NCI-H460 (cell line): ENCODE data around the gene FIP1L1. TPM values are rescaled to one million over a fixed set of nuclear protein-coding genes. Genes with fewer than 3 reads are reported as not detected.
"Not testable (repeated sequence)": the region's sequence is repeated elsewhere in the genome, so short reads cannot be mapped to it uniquely, and the experiment has no call there.

ENCODE experiments used
- DNase-seq: peaks from one replicate; pipeline ENCODE4 v3.0.0-alpha.2; 2016; ENCODE audit warnings: low read depth; ENCODE audit errors: extremely low read depth
- total RNA-seq: library from RNA; depleted of rRNA; stranded (reverse); fragments of >200 nt; shearing (Covaris generic); gene quantifications from 2 replicates; pipeline ENCODE4 v1.2.3, GENCODE V29; 2014

FIP1L1 gene
- total RNA-seq, 1 experiment from 2014 or later = 57.1 TPM

GRCh38 chr4:53466576-53466975 is 89.1 kb downstream of the FIP1L1 start:
- DNase-seq = not testable (repeated sequence)

GRCh38 chr4:53476232-53477037 is 99.0 kb downstream of the FIP1L1 start:
- no peak for DNase-seq

- DNase-seq = no peak
Observed at GRCh38 chr4:53477038-53477565, 99.7 kb downstream of the FIP1L1 start.

- no peak for DNase-seq
Observed at GRCh38 chr4:53477636-53478035, 100.2 kb downstream of the FIP1L1 start.

- DNase-seq = no peak
Observed at GRCh38 chr4:53478671-53479456, 101.4 kb downstream of the FIP1L1 start.

- DNase-seq = no peak
Observed at GRCh38 chr4:53479736-53480525, 102.5 kb downstream of the FIP1L1 start.

GRCh38 chr4:53480909-53481308 is 103.5 kb downstream of the FIP1L1 start:
- DNase-seq = no peak

- no peak for DNase-seq
Observed at GRCh38 chr4:53481586-53481985, 104.1 kb downstream of the FIP1L1 start.

- DNase-seq = no peak
Observed at GRCh38 chr4:53483250-53483649, 105.8 kb downstream of the FIP1L1 start.

GRCh38 chr4:53484911-53485657 is 107.6 kb downstream of the FIP1L1 start:
- no peak for DNase-seq

- no peak for DNase-seq
Observed at GRCh38 chr4:53485658-53486040, 108.2 kb downstream of the FIP1L1 start.

- no peak for DNase-seq
Observed at GRCh38 chr4:53487766-53488165, 110.3 kb downstream of the FIP1L1 start.

- DNase-seq = peak; percentile 5
Observed at GRCh38 chr4:53489279-53489889, 111.9 kb downstream of the FIP1L1 start.

- no peak for DNase-seq
Observed at GRCh38 chr4:53490161-53490956, 112.9 kb downstream of the FIP1L1 start.

- peak; percentile 45 for DNase-seq
Observed at GRCh38 chr4:53490965-53491622, 113.7 kb downstream of the FIP1L1 start.

GRCh38 chr4:53494851-53495250 is 117.4 kb downstream of the FIP1L1 start:
- DNase-seq = no peak

- no peak for DNase-seq
Observed at GRCh38 chr4:53497487-53498244, 120.2 kb downstream of the FIP1L1 start.

- DNase-seq = no peak
Observed at GRCh38 chr4:53498706-53499105, 121.3 kb downstream of the FIP1L1 start.
